HG03354 (cell line): ENCODE results near the gene MOXD1.
"Not testable (repeated sequence)": the region's sequence is repeated elsewhere in the genome, so short reads cannot be mapped to it uniquely, and the experiment has no call there.

Experiments
- ATAC-seq: cut with Tn5 transposase; IDR thresholded peaks from one replicate; pipeline ENCODE4 v1.9.1; 2021; ENCODE audit warnings: mild to moderate bottlenecking; ENCODE audit not compliant: unreplicated experiment, poor library complexity, severe bottlenecking

Gene MOXD1

DNA sequence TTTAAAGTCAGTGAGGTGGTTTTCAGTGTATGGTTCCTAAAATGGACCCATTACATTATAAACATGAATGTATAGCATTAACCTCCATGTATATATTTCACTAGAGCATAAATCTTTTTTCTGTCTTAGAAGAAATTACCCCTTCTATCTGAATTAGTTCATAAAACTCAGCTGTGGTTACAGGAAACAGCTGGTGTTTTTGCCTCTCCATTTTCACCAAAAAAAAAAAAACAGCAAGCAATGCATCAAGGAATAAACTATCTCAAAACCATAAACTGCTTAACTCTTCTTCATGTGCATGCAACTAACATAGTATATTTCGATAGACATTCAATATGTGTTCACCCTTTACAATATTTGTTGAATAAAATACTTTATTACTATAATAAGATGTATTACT is 40.2 kb downstream of the MOXD1 start:
- no peak for ATAC-seq

DNA sequence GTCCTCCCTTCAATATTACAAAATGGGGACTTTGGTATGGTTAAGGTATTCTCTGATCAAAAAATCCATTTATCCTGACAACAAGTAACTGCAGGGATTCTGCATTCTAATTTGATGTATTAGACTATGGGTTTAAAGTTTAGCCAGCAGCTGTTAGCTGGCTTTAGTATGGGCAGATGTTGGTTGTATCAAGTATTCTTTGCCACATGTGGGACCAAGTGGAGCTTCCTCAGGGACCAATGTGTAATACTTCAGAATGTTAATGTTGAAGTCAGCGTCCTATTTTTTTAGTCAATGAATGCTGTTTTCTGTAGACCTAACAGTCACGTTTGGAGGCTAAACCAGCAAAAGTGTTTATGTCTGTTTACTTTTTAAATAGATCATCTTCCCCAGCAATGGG is 41.4 kb downstream of the MOXD1 start:
- ATAC-seq = no peak

DNA sequence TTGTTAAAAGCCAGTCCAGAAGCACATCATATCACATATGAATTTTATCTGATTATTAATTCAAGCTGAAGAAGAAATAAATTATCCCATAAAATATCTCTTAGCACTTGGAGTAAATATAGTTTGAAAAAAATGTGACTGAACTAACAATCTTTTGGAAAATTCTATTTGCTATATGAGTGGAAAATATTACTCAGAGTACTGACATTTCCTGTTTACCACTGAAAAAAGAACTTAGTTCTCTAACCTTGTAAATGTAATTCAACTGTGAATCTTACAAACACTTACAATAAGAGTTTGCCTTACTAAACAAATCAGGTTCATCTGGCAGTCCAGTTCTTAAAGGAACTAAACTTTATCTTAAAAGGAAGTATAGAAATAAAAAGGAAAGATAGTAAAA is 44.2 kb downstream of the MOXD1 start:
- no peak for ATAC-seq

DNA sequence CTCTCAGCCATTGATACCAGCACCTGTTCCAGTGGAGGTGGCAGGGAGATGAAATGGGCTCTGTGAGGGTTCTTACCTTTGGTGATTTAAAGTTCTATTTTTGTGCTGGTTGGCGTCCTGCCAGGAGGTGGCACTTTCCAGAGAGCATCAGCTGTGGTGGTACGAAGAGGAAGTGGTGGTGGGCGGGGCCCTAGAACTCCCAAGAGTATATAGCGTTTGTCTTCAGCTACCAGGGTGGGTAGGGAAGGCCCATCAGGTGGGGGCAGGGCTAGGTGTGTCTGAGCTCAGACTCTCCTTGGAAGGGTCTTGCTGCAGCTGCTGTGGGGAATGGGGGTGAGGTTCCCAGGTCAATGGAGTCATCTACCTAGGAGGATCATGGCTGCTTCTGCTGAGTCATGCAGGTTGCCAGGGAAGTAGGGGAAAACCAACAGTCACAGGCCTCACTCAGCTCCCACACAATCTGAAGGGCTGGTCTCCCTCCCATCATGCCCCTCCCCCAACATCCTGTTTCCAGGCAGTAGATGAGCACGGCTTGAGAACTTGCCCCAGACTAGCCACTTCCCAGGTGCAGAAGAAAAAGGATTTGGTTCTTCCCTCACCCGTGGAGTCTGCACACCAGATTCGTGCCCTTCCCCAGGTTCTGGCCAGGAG is 46.6 kb downstream of the MOXD1 start:
- peak; percentile 78 for ATAC-seq

DNA sequence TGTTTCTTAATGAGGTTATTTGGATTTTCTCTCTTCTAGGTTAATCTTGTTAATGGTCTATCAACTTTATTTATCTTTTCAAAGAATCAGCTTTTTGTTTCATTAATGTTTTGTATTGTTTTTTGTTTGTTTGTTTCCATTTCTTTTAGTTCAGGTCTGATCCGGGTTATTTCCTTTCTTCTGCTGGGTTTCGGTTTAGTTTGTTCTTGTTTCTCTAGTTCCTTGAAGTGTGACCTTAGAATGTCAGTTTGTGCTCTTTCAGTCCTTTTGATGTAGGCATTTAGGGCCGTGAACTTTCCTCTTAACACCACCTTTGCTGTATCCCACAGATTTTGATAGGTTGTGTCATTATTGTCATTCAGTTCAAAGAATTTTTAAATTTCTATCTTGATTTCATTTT is 49.3 kb downstream of the MOXD1 start:
- not testable (repeated sequence) for ATAC-seq

DNA sequence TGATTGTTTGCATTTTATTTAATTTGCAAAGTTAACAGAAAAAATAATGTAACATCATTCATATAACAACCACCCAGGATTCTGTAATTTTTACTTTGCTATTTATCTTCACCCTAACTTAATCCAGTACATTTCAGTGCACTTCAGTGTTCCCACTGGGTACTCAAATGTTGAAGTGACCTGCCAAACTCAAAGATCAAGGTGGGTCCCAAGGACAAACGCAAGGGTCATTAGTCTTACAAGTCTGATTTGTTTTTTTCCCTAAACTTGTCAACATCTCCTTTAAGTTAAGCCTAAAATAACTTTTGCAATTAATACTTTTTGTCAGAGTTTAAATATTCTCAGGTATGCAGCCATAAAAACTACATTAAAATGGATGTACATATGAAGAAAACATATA is 53.0 kb downstream of the MOXD1 start:
- no peak for ATAC-seq

DNA sequence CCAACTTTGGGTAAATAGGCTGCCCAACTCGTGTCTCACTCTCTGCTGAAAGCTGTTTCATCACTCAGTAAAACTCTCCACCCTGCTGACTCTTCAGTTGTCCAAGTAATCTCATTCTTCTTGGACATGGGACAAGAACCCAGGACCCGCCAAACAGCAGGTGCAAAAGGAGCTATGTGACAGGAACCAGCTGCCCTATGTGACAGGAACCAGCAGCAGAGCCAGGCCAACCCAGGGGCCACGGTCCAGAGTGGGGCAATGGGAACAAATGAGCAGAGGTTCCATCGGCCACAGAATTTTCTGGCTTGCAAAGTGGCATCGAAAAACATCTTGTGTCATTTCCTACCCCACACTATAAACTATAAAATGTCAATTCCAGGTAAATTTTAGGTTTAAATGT is 56.5 kb downstream of the MOXD1 start:
- no peak for ATAC-seq

DNA sequence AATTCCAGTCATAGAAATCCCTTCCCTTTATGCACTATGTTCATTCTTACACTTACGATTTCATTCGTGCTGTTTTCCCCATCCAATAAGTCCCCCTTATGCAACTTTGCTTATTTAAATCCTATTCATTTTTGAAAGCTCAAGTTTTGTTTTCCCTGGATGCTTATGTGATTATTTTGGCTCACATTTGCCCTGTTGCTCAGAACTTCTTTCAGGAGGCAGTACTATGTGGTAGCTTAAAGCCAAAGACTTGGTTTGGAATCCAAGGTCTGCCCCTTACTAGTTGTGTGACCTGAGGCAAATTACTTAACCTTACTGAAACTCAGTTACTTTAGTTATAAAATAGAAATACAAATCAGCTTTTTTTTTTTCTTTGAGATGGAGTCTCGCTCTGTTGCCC is 59.6 kb downstream of the MOXD1 start:
- ATAC-seq = no peak

DNA sequence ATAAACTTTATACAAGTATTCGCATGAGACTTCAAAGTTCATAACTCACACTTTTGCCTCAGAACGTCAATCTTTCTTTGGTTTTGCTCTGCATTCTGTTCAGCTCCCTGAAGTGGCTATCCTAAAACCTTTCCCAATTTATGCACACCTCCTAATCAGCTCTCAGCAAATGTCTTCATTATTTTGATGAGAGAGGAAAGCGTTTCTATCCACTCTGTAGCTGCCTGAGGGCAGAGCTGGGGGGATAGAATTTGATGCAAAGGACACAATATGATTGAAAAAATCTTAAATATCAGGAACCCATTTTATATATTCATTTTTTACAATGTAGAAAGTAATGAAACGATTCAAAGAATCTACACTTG is 66.8 kb downstream of the MOXD1 start:
- no peak for ATAC-seq

DNA sequence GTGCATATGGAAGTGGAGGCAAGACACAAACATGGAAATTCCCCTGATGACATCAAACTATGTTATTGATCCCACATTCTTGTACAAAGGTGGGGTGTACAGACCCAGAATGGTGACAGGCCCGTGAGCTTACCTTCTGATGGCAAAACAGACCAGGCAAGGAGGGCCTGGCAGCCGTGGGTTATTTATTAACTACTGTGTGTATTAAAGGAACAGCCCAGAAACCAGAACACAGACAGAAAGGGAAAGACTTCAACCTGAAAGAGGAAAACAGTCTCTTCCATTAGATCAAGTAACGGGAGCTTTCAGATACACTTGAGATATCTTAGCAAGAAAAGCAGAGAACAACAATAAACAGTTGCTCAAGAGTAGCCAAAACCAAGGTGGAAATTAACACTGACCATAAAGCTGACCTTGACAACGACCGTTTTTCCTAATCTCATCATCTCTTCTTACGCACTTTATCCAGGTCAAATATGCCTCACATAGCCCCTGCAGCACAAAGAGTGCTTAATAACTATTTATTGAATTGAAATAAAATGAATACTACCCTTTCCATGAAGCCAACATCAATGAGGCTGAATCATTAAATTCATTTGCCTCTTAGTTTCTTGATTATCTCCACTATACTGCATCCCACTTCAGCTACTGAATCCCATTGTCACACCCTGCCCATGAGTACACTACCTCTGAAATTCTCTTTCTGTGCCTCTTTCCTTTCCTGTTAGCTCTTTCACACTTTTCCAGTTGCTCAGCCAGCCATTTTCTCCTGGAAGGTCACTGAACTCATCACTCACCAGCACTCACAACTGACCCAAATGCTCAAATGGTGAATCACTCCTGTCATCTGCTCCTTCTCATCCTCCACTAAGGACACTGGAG is 67.4 kb downstream of the MOXD1 start:
- no peak for ATAC-seq

DNA sequence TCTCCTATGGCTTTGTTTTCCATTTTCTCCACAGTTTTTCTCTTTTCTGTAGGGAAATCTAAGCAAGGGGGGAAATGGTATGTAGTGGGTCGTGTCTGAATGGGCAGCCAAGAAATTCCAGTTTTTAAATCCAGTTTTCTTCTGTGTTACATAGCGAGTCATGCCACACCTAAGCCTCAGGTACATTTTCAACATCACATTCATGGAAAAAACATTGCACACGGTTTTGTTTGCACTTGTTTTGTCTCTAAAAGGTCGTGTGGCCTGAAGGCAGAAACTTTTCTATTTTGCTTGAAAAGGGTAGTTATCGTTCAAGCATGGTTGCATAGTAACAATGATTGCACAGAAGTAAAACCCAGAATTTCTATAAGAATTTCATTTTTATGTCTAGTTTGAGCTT is 70.5 kb downstream of the MOXD1 start:
- ATAC-seq = no peak

DNA sequence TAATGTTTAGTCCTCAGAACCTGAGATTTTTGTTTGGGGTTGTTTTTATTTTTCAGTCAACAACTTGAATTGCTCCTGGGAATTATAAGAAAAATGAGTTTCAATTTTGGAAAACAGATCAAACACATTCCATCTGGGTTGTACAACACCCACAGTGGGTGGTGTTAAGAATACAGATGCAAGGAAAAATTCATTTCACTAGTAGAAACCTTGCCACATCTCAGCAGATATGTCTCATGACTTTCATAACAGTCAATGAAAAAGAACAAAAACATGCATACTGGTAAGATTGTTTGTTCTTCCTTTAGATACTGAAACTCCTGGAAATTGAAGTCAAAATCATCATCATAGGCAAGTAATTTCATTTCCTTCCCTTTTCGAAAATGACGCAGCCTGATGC is 78.9 kb downstream of the MOXD1 start:
- ATAC-seq = no peak

DNA sequence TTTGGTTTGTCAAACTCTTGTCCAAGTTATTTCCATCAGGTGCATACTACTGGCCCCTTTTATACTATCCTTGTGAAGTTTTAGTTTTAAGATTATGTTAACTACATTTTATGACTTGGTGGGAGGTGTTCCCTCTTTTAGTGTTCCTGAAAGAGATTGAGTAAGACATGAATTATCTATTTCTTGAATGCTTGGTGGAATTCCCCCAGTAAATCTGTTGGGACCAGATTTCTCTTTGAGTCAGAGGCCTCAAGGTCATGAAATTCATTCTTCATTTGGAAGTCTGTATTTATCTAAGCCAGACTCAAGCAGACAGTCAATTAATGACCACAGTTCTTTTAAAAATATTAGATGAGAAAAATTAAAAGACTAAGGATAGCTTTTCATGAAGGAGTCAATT is 81.3 kb downstream of the MOXD1 start:
- no peak for ATAC-seq

DNA sequence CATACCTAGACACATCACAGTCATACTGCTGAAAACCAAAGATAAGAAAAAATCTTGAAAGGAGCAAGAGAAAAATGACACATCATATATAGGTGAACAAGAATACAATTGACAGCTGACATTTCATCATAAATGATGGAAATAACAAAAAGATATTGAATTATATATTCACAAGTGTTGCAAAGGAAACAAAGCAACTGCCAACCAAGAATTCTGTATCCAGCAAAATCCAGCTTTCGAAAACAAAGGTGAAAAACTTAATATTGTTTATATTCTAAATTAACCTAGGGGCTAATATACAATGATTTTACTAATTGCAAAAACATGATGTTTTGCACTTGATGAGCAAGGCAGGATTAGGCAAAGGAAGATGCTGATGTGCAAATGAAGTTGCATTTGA is 84.3 kb downstream of the MOXD1 start:
- no peak for ATAC-seq

DNA sequence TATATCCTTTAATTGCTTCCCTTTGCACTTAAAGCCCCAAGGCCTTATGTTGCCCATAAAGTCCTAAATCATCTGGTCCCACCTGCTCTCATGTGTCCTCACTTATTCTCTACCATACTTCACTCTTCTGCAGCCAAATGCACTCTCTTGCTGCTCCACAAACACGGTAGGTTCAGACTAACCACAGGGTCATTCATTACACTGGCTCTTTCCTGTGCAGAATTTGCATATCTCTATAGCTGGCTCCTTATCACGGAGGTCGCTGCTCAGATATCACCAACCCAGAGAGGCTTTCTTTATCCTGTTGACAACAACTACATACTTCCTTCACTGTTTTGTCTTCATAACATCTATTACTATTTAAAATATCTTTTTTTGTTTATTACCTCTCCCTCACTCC is 86.8 kb downstream of the MOXD1 start:
- peak; percentile 100 for ATAC-seq

DNA sequence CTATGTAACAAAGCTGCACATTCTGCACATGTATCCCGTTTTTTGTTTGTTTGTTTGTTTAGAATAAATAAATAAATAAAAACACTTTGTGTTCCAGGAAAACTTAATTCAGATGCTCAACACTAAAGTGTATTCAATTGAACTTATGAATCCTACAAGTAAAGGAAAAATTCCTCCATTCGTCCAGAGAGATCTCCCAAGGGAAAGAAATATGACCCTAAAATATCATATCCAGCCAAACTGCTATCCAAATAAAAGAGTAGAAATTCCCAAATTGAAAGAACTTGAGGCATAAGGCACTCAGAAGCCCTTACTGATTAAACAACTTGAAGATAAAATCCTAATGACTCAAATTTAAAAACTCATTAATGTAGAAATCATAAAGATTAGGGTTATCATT is 90.4 kb downstream of the MOXD1 start:
- ATAC-seq = no peak

DNA sequence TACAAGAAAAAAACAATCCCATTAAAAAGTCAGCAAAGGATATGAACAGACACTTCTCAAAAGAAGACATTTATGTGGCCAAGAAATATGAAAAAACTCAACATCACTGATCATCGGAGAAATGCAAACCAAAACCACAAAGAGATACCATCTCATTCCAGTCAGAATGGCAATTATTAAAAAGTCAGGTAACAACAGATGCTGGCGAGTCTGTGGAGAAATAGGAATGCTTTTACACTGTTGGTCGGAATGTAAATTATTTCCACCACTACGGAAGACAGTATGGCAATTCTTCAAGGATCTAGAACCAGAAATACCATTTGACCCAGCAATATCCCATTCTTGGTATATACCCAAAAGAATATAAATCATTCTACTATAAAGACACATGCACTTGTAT is 91.1 kb downstream of the MOXD1 start:
- not testable (repeated sequence) for ATAC-seq

DNA sequence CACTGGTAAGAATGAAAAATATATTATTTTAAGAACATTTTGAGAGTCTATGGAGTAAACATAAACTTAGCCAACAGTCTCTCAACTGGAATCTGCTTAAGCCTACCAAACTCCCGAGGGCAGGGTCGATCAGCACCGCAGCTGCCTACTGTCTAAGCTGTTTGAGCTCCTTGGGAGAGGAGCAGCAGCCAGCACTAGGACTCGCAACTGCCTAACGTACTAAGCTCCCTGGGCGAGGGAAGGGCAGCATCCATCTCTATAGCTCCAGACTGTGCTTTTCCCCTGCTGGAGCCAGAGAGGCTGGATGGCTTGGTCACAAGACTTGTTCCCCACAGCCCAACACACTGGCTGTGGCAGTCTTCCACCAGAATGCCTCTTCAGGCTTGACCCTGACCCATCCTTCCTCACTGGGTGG is 96.4 kb downstream of the MOXD1 start:
- no peak for ATAC-seq

DNA sequence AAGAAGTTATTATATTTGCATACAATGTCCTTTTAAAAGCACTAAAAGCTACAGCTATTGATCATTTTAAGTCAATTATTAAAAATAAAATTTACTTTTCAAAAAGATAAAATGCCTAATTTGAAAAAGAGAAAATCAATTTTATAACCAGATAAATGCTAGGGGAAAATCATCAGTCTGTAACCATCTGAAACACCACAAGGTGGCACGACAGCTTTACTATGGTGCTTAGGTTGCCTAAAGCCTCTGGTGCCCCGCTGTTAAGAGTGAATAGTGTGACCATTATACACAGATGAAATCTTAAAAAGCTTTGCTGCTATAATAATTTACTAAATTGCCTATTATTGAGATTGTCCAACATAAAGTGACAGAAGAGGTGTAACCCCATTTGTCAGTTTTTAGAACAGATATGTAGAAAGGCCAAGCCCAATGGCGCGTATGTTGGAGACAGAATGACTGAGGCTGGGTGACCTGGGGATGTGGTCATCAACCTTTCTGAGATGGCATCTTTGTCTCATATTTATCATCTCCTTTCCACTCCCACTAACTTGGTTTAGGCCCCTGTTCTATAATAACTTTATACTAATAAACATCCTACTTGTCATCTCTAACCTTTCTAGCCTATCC is 100.8 kb downstream of the MOXD1 start:
- ATAC-seq = peak; percentile 88

DNA sequence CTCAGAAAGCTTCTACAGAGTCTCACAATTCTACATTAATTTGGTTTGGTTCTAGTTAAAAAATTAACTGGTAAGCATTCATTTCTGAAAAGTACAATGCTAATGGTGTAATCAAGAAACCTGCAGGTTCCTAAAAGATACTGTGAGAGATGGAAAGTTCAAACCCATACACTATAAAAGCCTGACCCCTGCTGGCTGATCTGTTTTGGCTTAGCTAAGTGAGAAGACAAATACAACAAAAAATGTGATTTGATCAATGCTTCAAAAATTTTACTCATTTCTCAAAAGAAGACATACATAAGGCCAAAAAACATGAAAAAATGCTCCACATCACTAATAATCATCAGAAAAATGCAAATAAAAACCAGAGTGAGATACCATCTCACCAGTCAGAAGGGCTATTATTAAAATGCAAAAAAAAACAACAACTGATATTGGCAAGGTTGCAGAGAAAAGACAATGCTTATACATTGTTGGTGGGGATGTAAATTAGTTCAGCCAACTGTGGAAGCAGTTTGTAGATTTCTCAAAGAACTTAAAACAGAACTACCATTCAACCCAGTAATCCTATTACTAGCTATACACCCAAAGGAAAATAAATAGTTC is 102.8 kb downstream of the MOXD1 start:
- peak; percentile 72 for ATAC-seq

DNA sequence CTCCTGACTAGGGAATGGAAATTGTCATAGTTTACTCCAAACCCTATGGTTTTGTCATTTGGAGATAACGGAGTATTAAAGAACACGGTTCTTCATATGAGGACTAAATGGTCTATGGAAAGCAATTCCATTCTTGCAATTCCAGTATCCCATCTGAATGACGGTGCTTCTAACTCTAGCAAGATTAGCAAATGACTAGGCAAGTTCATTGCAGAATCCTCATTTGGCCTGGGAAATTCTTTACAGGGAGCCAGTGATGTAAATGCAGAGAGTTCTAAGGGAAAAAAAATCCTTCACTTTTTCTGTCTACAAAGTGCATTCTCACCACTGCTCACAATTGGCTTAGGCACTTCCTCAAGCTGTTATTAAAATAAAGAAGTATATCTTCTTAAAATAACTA is 111.5 kb downstream of the MOXD1 start:
- ATAC-seq = no peak
